Cardiac muscle cell (in vitro differentiated cells and primary cell): ENCODE results near the gene COL5A3. TPM values are rescaled to one million over a fixed set of nuclear protein-coding genes. Genes with fewer than 3 reads are reported as not detected.

Source experiments
- DNase-seq, 2 donors: peaks; one replicate each; pipeline versions ENCODE4 v3.0.0 to v3.0.0-alpha.2; 2010 to 2017; ENCODE audit warnings: low read depth in 1 of 2, low spot score in 1 of 2
- H3K27ac ChIP-seq: fragments of 200-600 bp; sonication (generic); 2 replicates; pipeline ENCODE4 v1.5.1; 2016
- H3K27me3 ChIP-seq: fragments of 200-600 bp; sonication (generic); 2 replicates; pipeline ENCODE4 v1.6.0; 2016; ENCODE audit warnings: control low read depth
- H3K36me3 ChIP-seq: fragments of 200-600 bp; sonication (generic); 2 replicates; pipeline ENCODE4 v1.5.1; 2016; ENCODE audit warnings: control low read depth
- H3K4me1 ChIP-seq: fragments of 200-600 bp; sonication (generic); 2 replicates; pipeline ENCODE4 v1.8.1; 2017; ENCODE audit warnings: low read depth, mild to moderate bottlenecking, mixed run types
- H3K4me3 ChIP-seq: fragments of 200-600 bp; sonication (generic); 2 replicates; pipeline ENCODE4 v1.5.1; 2016; ENCODE audit warnings: mild to moderate bottlenecking
- H3K9me3 ChIP-seq: fragments of 200-600 bp; sonication (generic); 2 replicates; pipeline ENCODE4 v1.5.1; 2017; ENCODE audit warnings: low read depth, mild to moderate bottlenecking, control low read depth
- CTCF ChIP-seq: IDR thresholded peaks from 2 replicates; pipeline ENCODE4 v1.5.1; 2012; ENCODE audit warnings: low read depth, mild to moderate bottlenecking, low read length
- polyA plus RNA-seq: library from polyadenylated mRNA; unstranded; fragments of >200 nt; fragmentation: Nextera tagmentation; extraction: Ambion mirVana; gene quantifications from 2 replicates; pipeline ENCODE4 v1.2.1, GENCODE V29; 2016
- total RNA-seq: library from RNA; depleted of rRNA; stranded (reverse); fragments of >200 nt; gene quantifications from 2 replicates; pipeline ENCODE4 v1.2.3, GENCODE V29; 2016

Gene COL5A3
- total and polyA plus RNA-seq, 2 experiments from 2014 or later: 0.24 TPM; not detected in 1

- Histone ChIP-seq H3K27me3 (peaks cover 12% of the 10 kb centered on the region), H3K9me3 (no peaks in the 10 kb centered on the region), H3K4me1 (no peaks in the 10 kb centered on the region), H3K36me3 (no peaks in the 10 kb centered on the region), H3K27ac (no peak overlapping the region), H3K4me3 (no peak overlapping the region)
- DNase-seq: no peak
- no peak for TF ChIP-seq CTCF
Measured at GRCh38 chr19:9937001-9937411, 73.3 kb downstream of the COL5A3 start.

- Histone ChIP-seq H3K27me3 (peaks cover 12% of the 10 kb centered on the region), H3K9me3 (no peaks in the 10 kb centered on the region), H3K4me3 (peak within 1 kb of the TSS; percentile 88), H3K4me1 (no peaks in the 10 kb centered on the region), H3K36me3 (no peaks in the 10 kb centered on the region), H3K27ac (no peak within 1 kb of the TSS)
- no peak for TF ChIP-seq CTCF
- DNase-seq: peak in 1 of 2 donors; percentile 55
Measured at GRCh38 chr19:9936326-9937000, 73.8 kb downstream of the COL5A3 start, which contains the start of gene OLFM2. OLFM2 (minus strand) TSS chr19:9936515; CDS start chr19:9936366, 149 bp downstream.

- Histone ChIP-seq H3K27me3 (peaks cover 12% of the 10 kb centered on the region), H3K27ac (no peak overlapping the region)
- DNase-seq: no peak
Measured at GRCh38 chr19:9935506-9936325, 74.6 kb downstream of the COL5A3 start.

GRCh38 chr19:9934132-9934950, 76.0 kb downstream of the COL5A3 start:
- H3K9me3 ChIP-seq: no peaks in the 10 kb centered on the region
- no peaks in the 10 kb centered on the region for H3K4me1 ChIP-seq
- H3K36me3 ChIP-seq: no peaks in the 10 kb centered on the region
- peak; percentile 85 for TF ChIP-seq CTCF
- no peak overlapping the region for H3K4me3 ChIP-seq
- peaks cover 12% of the 10 kb centered on the region for H3K27me3 ChIP-seq
- peak; percentile 77 to 88 for DNase-seq
- H3K27ac ChIP-seq: no peak overlapping the region

More at GRCh38 chr19:9935506-9936325, 74.6 kb downstream of the COL5A3 start:
- Histone ChIP-seq H3K36me3 (no peaks in the 10 kb centered on the region), H3K4me3 (peak overlapping the region; percentile 88), H3K4me1 (no peaks in the 10 kb centered on the region), H3K9me3 (no peaks in the 10 kb centered on the region)
- TF ChIP-seq CTCF: no peak

GRCh38 chr19:9932835-9933234, 77.5 kb downstream of the COL5A3 start:
- H3K36me3 ChIP-seq: no peaks in the 10 kb centered on the region
- TF ChIP-seq CTCF: no peak

More at GRCh38 chr19:9932835-9933234, 77.5 kb downstream of the COL5A3 start:
- DNase-seq: no peak
- H3K4me1 ChIP-seq: no peaks in the 10 kb centered on the region
- peaks cover 12% of the 10 kb centered on the region for H3K27me3 ChIP-seq
- no peaks in the 10 kb centered on the region for H3K9me3 ChIP-seq
- H3K4me3 ChIP-seq: no peak overlapping the region
- no peak overlapping the region for H3K27ac ChIP-seq
